GM12878 (cell line): ENCODE data around the gene CBARP. TPM values are rescaled to one million over a fixed set of nuclear protein-coding genes. Genes with fewer than 3 reads are reported as not detected.
A peak's percentile ranks its signal among the peaks of the same experiment; 100 is the strongest.

Experiments used
- ASH2L ChIP-seq: fragments of 300-600, 200-600 bp; sonication (generic); IDR thresholded peaks from 2 replicates; pipeline ENCODE4 v1.6.1; 2017; ENCODE audit warnings: low read depth, mild to moderate bottlenecking, borderline replicate concordance
- BACH1 ChIP-seq: fragments of 450-650 bp; IDR thresholded peaks from 2 replicates; pipeline ENCODE4 v1.6.1; 2017; ENCODE audit warnings: mild to moderate bottlenecking, borderline replicate concordance
- CBX3 ChIP-seq: fragments of 200-600 bp; sonication (generic); IDR thresholded peaks from 2 replicates; pipeline ENCODE4 v1.6.1; 2016; ENCODE audit warnings: low read depth, borderline replicate concordance
- CHD4 ChIP-seq: fragments of 200-600 bp; sonication (generic); IDR thresholded peaks from 2 replicates; pipeline ENCODE4 v1.6.1; 2016; ENCODE audit warnings: mild to moderate bottlenecking
- EGR1 ChIP-seq, 2 experiments: IDR thresholded peaks; 1 replicate in 1 of 2; 2 replicates in 1 of 2; pipeline ENCODE4 v1.6.1; 2011 to 2012; ENCODE audit warnings: low read depth in 2 of 2, low read length in 2 of 2, borderline replicate concordance in 1 of 2, mild to moderate bottlenecking in 1 of 2, moderate library complexity in 1 of 2
- KLF5 ChIP-seq: fragments of 450-650 bp; IDR thresholded peaks from 2 replicates; pipeline ENCODE4 v1.6.1; 2014; ENCODE audit warnings: mild to moderate bottlenecking; ENCODE audit not compliant: partially characterized antibody
- RBBP5 ChIP-seq: fragments of 200-600 bp; sonication (generic); conservative IDR thresholded peaks from 2 replicates; pipeline ENCODE4 v1.6.1; 2016
- RELA ChIP-seq: fragments of 450-650 bp; IDR thresholded peaks from 2 replicates; pipeline ENCODE4 v1.8.0; 2014; ENCODE audit warnings: borderline replicate concordance; ENCODE audit not compliant: partially characterized antibody
- RELB ChIP-seq: fragments of 450-650 bp; IDR thresholded peaks from 2 replicates; pipeline ENCODE4 v1.6.1; 2017; ENCODE audit warnings: low read depth, mild to moderate bottlenecking, moderate library complexity
- RUNX3 ChIP-seq: IDR thresholded peaks from 2 replicates; pipeline ENCODE4 v1.6.1; 2012; ENCODE audit warnings: low read length, inconsistent platforms
- STAT1 ChIP-seq: fragments of 450-650 bp; conservative IDR thresholded peaks from 2 replicates; pipeline ENCODE4 v1.6.1; 2014; ENCODE audit warnings: antibody characterized with exemption, mild to moderate bottlenecking
- polyA plus RNA-seq, 11 experiments: library from polyadenylated mRNA; depleted of rRNA in 4 of 11; unstranded in 6 of 11; stranded (reverse) in 5 of 11; fragments of >200 nt; fragmentation: Nextera tagmentation in 4 of 11; fragmentation: Illumina TruSeq in 1 of 11; extraction: Ambion mirVana in 4 of 11; extraction: Trizol in 1 of 11; gene quantifications; 1 replicate in 1 of 11; 2 replicates in 10 of 11; pipeline versions ENCODE4 v1.2.1 to v1.2.3, GENCODE V29; 2011 to 2016; ENCODE audit warnings: inconsistent platforms in 2 of 11, missing spikeins in 2 of 11, low read depth in 1 of 11
- total RNA-seq, 4 experiments: library from RNA; depleted of rRNA in 3 of 4; stranded (reverse); fragments of >200 nt in 3 of 4; fragmentation: Illumina TruSeq in 1 of 4; extraction: Trizol in 1 of 4; gene quantifications; 2 replicates each; pipeline versions ENCODE4 v1.2.1 to v1.2.3, GENCODE V29; 2013 to 2021
- TF ChIP-seq, protein P1 (sequence below): fragments of 450-650 bp; IDR thresholded peaks from 2 replicates; pipeline ENCODE4 v1.6.1; 2016; ENCODE audit warnings: mild to moderate bottlenecking

CBARP gene
- total and polyA plus RNA-seq, 10 of the 15 experiments (the other 5 are each of a cell fraction or from before 2014, with no cell fraction given) = 0.04 to 0.59 (median 0.18) TPM; not detected in 3

GRCh38 chr19:1243768-1244692 lies 6.2 kb upstream of the CBARP start (continued):
- TF ChIP-seq, protein P1, sequence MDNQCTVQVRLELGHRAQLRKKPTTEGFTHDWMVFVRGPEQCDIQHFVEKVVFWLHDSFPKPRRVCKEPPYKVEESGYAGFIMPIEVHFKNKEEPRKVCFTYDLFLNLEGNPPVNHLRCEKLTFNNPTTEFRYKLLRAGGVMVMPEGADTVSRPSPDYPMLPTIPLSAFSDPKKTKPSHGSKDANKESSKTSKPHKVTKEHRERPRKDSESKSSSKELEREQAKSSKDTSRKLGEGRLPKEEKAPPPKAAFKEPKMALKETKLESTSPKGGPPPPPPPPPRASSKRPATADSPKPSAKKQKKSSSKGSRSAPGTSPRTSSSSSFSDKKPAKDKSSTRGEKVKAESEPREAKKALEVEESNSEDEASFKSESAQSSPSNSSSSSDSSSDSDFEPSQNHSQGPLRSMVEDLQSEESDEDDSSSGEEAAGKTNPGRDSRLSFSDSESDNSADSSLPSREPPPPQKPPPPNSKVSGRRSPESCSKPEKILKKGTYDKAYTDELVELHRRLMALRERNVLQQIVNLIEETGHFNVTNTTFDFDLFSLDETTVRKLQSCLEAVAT = 0 out of 2 replicates have a peak, but pooled peaks have one; percentile 21
- TF ChIP-seq EGR1 (IDR thresholded peaks at IDR 0.05; ENCODE audit: borderline replicate concordance in 1 of 2, low read depth in 2 of 2, low read length in 2 of 2) (no peak), RELB (no peak), RELA (peak; percentile 51), KLF5 (peak; percentile 11), STAT1 (0 out of 2 replicates have a peak, but pooled peaks have one; percentile 70), BACH1 (no peak), ASH2L (no peak), RUNX3 (no peak), CBX3 (no peak), CHD4 (no peak), RBBP5 (no peak)
